SW480 (cell line): ENCODE results near the gene XXYLT1.

ENCODE experiments used
- DNase-seq: peaks from one replicate; pipeline ENCODE4 v3.0.0-alpha.2; 2016; ENCODE audit warnings: low spot score

The XXYLT1 gene

DNA sequence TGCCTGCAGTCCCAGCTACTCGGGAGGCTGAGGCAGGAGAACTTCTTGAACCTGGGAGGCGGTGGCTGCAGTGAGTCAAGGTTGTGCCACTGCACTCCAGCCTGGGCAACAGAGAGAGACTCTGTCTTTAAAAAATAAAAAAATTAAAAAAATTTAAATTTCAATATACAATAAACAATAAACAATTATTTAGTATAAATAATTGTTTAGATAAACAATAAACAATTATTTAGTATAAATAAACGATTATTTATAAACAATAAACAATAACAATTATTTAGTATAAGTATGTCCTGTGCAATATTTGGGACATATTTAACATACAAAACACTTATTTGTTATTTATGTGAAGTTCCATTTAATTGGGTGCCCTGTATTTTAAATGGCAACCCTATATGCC is 119.6 kb downstream of the XXYLT1 start:
- DNase-seq = no peak

DNA sequence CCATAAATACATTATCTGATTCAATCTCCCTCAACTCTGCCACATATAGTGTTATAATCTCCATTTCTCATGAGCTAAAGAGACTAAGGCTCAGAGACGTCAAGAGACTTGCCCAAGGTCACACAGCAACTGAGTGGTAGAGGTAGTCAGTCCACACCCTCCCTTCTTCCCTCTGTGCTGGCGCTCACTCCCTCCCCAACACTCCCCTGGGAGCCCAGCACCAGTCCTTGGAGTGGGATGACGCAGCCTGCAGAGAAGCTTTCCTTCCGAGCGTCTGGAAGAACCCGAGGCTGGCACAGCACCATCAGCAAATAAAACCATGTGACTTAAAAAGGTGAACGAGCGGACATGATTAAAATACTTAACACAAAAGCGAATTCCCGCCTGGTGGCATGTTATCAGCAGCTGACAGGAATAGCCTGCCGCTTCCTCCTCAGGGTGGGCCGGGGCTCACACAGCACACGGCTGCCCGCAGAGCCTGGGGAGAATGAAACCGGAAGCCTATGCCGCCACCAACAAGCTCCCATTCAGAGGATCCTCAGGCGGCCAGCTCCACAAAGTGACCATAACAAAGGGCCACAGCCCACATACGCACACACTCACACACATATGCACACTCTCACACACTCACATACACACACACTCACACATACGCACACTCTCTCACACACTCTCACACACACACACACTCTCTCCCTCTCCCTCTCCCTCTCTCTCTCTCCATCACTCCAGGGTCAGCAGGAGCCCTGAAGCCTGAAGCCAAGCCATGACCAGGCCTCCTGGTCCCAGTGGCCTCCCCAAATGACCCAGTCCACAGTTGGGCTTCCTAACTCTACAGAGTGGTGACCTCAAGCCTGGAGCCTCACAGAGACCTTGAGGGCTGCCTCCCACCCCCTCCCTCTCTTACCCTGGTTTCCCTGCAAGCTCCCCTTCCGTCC is 120.5 kb downstream of the XXYLT1 start:
- DNase-seq = no peak

DNA sequence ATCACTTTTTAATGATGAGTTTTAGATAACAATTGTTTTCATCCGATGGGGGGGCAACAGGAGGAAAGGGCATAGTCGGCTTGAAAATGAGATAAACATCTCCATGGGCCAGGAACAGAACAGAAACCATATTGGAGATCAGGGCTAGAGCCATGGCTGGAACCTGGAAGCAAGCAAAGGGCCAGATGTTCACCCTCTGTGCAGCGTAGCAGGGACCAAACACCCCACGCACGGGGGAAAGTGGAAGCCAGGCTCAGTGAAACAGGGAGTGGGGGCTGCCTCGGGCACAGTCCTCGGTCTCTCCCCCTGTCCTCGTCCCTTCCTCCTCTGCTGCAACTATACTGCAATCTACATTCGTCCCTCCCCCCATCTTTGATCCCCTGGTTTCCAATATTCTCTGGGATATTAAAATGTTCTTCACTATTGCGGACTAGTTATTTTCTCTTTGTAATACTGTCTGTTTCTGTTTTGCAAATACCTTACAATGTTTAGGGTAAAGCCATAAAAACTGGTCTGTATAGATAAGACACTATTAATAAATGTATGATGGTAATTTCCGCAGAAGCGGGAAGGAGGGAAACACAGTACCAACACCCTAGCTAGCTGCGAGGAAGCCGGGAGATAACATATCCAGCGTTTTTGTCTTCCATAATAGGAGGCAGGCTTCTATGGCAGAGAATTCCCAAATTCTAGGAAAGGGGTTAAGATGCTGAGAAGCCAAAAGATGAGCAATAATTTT is 121.5 kb downstream of the XXYLT1 start:
- DNase-seq = no peak

DNA sequence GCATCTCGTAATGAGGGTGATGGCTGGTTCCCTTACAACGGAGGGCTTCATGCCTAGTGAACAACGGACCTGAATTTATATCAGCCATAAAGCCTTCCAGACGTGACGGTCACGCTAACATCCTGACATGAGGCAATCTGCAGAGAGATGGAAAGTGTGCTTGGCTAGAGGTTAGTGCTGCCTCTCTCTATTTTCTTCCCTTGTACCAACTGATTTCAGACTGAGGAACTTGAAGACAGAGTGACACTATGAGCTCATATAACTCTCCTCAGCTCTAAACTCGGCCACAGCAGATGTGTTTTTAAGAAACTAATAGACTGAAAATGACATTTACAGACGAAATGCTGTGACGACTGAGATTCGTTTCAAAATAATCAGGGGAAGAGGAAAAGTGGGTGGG is 122.4 kb downstream of the XXYLT1 start:
- no peak for DNase-seq

DNA sequence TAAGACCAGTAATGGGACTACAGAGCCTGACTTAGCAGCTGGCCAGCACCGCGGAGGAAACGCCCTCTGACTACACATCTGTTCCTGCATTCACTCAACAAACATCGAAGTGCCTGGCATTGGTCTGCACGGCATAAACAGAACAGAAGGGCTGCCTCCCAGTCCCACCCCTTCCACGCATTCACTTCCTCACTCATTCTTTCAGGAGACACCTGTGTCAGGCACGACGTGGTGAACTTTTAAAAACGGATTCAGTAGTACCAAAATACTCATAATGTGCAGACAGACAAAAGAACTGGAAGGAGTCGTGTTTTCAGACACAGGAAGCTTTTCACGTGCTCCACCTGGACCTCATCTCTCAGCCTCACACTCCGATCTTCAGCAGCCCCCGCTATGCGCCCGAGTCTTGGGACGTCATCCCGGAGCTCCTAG is 123.3 kb downstream of the XXYLT1 start:
- DNase-seq = no peak

DNA sequence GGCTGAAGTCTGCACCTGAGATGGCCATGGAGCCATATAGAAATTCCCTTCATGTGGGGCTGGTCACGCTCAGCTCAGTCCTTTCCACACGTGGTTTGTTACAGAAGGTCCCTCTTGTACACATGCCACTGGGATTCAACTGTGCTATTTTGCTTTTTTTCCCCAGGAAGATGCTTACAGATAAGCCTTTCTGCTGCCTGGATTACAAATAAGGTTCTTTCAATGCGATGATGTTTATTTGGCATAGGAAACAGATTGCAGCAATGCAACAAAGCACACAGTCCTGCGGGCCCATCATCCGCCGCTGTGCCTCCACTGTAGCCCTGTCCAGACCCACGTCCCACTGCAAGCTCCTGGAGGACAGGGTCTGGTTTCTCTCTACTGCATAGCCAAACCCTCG is 124.8 kb downstream of the XXYLT1 start:
- no peak for DNase-seq

DNA sequence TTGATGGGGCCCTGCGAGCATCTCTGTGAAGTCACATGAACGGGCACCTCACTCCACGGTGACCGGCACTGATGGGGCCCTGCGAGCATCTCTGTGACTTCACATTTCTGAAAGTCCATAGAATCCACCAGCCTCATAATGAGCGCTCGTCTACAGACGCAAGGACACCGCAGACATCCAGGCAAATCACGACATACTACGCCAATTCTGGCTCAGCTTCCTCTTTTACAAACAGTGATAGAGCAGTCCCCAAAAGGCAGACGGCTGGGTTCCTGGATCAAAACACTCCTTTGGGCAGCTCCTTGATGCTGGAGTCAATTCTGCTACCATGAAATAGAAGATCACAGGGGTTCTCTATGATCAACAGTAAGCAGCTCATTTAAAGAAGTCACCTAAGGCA is 125.4 kb downstream of the XXYLT1 start:
- DNase-seq = no peak

DNA sequence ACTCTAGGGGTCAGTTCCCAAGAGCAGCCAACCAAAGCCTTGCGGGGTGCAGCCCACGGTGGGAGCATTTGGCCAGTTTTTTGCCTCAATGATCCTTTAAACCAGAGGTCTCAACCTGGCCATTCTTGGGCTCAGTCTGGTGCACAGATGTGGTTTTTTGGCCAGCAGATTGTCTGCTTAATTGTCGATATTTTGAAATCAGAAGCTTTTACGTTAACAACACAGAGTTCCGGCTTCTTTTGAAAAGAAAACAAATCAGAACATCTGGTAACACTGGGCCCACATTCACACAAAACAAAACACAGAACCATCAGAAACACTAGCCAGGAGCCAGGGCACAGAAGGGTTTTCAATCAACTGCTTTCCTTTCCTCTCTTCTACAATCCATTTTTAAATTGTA is 127.7 kb downstream of the XXYLT1 start:
- no peak for DNase-seq

DNA sequence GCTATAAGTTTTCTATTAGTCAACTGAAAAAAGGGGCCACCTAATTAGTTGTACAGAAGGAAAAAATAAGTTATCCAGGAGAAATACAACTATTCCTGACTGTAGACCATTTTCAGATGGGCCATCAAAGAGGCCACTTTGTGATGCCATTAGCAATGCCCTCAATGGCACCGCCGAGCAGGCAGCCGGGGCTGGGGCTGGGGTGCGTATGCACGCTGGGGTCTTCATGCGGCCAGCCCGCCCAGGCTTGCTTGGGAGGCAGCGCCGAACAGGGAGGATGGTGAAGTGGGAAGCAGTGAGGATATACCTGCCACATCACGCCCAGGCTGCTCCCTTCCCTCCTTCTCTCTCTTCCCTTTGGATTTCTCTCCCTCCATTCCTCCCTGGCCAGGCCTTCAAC is 128.4 kb downstream of the XXYLT1 start:
- no peak for DNase-seq

DNA sequence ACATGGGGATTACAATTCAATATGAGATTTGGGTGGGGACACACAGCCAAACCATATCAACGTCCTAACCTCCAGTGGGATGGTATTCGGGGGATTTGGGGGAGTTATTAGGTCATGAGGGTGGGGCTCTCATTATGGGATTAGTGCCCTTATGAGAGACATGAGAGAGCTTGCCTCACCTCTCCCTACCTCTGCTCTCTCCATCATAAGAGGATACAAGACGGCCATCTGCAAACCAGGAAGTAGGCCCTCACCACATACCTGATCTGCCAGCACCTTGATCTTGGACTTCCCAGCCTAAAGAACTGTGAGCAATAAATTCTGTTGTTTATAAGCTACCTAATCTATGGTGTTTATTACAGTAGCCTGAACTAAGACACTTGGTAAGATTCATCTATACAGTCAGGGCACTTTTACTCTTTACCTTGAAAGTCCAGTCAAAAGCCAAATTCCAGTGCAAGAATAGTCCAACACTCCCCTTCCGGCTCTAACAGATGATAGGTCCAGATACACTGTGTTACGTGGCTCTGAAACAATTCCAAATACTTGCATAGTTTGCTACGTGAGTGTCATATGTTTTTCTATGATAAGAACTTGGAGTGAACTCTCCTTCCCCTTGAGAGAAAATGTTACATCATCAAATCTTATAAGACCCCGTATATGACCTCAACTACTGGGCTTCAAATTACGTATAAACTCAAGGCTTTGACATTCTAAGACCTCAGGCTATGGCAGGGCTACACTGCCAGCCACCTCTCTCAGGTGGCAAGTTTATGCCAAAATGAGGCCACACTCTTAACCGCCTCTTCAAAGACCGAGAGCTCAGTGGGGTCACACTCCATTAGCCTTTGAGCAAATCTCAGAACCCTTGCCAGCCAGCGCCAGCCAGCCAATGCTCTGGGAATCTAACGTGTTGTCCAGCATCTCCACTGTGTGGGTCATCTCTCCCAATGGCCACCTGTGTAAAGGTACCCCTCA is 129.9 kb downstream of the XXYLT1 start:
- DNase-seq = no peak

DNA sequence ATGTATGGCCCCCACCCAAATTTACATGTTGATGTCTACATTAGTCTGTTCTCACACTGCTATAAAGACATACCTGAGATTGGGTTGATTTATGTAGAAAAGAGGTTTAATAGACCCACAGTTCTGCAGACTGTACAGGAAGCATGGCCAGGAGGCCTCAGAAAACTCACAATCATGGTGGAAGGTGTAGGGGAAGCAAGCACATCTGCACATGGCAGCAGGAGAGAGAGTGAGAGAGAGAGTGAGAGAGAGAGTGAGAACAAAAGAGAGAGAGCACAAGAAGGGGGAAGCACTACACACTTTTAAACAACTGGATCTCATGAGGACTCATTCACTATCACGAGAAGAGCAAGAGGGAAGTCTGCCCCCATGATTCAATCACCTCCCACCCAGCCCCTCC is 130.5 kb downstream of the XXYLT1 start:
- DNase-seq = no peak

DNA sequence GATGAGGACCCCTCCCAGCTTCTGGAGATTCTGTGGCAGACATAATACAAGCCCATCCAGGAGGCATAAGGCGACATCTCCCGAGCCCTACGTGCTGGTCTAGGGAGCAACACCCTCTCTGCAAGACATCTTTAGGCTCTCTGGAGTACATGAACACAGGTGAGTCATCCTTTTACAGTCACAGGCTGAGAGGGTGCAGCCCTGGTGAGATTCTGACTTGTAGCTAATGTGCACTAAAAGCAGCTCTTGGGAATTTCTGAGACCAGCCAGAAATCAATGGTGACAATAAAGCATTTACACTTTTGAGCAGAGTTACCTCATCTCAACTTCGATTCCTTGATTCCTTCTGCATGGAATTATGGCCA is 131.1 kb downstream of the XXYLT1 start:
- DNase-seq = no peak

DNA sequence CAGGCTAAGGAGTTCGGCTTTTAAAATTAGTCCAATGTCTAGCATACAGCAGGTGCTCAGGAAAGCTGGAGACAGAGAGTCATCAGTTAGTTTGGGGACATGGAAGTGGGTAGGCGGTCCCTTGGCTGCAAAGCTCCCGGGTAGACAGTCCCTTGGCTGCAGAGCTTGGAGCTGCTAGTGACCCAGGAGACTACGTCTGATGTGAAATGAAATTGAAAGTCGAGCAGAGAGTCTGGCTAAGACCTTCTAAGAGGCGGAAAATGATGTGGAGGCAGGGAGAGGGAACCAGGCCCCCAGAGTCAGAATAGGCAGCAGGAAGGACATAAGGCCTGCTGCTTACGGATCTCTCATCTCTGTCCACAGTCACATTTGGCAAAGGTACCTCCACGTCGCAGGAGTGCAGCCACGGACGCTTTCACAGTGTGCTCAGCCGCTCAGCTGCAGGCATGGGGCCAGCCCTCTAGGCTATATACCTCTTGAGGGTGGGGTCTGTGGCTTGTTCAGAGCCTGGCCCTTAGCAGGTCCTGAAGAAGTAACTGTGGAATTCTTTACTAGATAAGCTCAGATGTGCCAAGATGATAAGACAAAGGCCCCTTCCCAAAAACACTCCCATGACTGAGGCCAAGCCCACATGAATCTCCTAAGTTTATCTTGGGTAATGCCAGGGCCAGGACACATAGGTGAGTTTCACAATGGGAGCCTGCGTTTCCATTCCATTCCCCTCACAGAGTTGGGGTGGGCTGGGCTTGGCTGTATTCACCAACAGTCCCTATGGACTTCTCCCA is 131.7 kb downstream of the XXYLT1 start:
- no peak for DNase-seq

DNA sequence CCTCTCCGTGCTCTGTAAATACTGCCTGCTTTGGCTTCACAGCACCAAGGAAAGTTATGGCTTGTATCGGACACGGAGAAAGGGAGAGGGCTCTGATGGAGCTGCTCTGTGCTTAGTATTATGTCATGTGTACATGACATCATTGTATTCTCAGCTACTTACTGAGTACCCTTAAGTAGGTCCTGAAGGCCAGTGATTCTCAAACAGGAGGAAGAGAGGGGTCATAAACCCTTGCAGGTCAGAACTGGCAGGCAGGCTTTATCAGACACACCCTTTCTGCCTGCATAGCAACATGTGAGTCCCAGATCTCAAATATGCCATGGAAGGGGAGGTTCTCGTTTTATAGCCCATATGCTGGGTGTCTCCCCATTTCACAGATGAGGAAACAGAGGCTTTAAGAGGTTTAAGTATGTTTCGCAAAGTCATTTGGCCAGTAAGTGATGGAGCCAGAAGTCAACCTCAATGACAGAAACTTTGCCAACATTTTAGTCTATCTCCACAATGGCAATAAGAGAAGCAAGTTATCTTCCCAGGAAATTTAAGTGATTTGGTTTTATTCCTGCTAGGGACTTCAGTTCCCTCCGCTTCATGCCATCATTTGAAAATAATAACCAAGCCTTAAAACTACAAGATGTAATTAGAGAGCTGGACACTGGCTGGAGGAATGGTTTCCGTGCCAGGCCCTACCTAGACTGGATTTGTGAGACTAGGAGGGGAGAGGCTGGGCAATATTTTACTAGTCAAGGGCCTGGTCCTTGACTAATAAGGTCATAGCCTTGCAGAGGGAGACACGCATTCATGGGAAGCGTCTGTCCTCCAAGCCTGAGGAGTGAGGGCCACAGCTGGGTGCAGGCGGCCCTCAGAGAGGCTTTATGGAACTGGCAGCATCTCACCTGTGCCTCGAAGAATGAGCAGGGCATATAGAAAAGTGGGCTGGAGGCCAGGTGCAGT is 133.0 kb downstream of the XXYLT1 start:
- no peak for DNase-seq

DNA sequence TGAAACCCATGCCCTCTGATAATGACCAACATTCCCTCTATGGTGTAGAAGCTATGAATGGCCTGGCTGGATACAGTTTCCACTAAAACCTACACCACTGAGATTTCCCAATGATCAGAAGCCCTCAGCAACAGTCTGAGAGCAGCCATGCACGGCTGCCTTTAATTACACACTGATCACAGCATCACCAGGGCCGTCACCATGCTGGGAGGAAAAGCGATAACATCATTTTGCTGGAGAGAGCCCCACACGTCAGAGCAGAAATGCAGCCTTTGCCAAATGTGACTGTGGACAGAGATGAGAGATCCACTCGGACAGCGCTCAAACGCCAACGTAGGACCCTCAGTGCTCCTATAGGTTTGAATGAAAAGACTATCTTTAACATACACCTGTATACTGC is 135.0 kb downstream of the XXYLT1 start:
- DNase-seq = no peak

DNA sequence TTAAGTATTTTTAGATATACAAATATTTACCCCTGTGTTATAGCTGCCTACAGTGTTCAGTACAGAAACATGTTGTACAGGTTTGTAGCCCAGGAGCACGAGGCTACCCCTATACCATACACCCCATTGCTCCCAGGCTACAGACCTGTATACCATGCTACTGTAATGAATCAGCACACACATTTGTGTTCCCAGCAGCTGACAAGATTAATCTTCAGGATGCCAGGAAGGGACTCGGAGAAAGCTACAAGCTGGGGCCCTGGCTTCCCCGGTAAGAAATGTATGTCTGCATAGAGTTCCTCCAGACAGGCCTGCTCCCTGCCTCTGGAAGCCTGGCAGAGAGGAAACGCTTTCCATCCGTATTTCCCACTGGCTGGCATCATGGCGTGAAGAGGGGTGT is 136.5 kb downstream of the XXYLT1 start:
- no peak for DNase-seq

DNA sequence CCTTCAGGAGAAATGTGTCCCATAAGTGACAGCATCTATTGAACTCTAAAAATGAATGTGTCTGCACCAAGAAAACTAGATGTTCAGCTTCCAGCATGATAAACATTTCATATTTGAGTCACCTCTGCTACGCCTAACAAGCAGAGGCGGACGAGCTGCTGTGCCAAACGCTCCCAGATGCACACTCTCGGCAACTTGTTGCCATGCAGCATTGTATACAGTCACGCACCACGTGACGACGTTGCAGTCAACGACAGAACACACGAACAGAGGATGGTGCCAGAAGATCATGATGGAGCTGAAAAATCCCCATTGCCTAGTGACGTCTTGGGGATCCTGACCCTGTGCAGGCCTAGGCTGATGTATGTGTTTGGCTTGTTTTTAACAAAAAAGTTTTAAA is 137.5 kb downstream of the XXYLT1 start:
- DNase-seq = no peak

DNA sequence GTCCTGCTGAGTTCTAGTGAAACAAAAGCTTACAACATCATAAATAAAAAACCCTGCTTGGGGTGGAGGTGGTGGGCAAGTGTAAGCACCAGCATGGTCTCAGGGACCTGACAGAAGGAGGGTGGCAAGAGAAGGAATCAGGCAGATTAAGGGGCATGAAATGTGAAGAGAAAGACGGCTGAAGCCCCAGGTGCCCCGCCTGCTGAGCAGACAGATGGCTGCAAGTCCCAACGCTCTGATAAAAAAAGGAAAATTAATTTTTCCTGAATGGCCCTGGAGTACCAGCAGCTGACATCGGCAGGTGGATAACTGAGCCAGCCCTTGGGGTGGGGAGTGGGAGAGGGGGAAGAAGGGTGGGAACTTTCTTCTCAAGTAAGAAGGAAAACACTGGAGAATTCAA is 137.9 kb downstream of the XXYLT1 start:
- DNase-seq = no peak

DNA sequence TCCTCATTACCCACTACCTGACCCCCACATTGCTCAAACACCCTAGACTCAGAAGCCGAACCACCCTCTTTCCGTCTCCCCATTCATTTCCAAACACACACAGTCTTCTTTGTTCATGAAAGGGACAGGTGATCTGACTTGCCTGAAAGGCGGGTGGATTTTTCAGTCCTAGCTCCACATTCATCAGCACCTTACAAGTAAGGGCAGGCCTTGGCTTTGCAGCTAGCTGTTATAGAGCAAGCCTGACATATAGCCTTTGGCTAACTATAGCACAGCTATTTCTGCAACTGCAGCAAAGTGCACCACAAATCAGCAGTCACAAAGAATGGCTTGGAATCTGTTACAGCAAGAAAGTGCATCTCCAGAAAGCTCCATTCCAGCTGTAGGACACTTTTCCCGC is 139.8 kb downstream of the XXYLT1 start:
- no peak for DNase-seq
